Stimulated activated CD4-positive, alpha-beta T cell treated with anti-CD3 and anti-CD28 coated beads, Interleukin-2, amount 100 ng/mL, for 48 hours (primary cell): Measurements from ENCODE around the gene TRAF2.
A peak's percentile ranks its signal among the peaks of the same experiment; 100 is the strongest.
"Not testable (repeated sequence)": the region's sequence is repeated elsewhere in the genome, so short reads cannot be mapped to it uniquely, and the experiment has no call there.

Source experiments
- DNase-seq, 2 donors: peaks; one replicate each; pipeline ENCODE4 v3.0.0-alpha.2; 2020

Gene TRAF2

DNA sequence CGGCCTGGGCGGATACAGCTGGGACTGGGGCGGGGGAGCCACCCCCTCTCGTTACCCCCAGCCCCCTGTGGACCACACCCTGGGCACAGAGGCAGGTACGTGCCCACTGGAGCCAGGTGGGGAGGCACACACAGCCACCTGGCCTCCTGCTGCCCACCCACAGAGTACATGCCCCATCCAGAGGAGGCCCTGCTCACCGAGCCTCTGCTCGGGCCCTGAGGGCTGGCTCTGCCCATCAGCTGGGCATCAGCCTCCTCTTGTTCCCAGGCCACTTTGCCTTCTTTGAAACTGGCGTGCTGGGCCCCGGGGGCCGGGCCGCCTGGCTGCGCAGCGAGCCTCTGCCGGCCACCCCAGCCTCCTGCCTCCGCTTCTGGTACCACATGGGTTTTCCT, 27.9 kb upstream of the TRAF2 start:
- no peak for DNase-seq

DNA sequence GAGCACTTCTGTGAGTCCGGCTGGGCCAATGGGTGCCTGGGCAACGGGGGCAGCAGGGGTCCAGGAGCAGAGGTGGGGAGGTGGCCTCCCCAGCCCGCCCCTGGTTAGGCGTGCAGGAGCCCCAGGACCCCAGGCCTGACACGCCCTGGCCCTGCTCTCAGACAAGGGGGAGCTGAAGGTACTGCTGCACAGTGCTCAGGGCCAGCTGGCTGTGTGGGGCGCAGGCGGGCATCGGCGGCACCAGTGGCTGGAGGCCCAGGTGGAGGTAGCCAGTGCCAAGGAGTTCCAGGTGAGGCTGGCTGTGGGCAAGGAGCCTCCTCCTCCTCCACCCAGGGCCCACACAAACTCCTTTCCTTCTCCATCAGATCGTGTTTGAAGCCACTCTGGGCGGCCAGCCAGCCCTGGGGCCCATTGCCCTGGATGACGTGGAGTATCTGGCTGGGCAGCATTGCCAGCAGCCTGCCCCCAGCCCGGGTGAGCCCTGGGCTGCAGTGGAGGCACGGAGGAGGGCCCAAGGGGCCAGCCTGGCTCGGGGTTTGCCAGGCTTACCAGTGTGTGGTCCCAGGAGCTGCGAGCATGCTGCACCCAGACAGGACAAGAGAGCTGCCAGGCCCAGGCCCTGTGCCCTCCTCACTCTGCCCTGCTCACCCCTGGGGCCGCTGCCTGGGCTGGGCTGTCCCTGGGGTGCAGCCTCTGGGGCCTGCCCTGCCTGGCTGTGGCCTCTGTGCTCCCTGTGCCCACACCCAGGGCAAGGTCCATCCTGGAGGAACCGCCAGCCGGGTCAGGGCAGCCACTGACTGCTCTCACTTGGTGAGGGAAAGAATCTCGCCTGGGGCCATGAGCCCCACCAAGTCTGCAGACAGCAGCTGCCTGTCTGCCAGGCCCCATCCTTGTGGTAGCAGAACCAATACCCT, 27.2 kb upstream of the TRAF2 start:
- DNase-seq = no peak

DNA sequence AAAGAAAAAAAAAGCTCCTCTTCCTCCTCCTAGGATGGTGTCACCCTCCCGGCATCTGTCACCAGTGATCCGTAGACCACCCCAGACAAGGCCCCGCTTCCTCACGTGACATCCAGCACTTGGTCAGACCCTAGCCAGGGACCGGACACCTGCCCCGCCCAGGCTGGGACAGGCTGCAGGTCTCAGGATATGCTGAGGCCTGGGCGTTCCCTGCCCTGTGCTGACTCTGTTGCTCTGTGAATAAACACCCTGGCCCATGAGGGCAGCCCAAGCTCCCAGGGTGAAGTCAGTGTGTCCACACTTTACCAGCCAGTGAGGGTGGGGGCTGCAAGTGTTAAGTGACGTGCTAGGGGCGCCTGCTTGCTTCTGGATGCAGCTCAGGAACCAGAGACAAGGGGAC, 25.8 kb upstream of the TRAF2 start:
- no peak for DNase-seq

DNA sequence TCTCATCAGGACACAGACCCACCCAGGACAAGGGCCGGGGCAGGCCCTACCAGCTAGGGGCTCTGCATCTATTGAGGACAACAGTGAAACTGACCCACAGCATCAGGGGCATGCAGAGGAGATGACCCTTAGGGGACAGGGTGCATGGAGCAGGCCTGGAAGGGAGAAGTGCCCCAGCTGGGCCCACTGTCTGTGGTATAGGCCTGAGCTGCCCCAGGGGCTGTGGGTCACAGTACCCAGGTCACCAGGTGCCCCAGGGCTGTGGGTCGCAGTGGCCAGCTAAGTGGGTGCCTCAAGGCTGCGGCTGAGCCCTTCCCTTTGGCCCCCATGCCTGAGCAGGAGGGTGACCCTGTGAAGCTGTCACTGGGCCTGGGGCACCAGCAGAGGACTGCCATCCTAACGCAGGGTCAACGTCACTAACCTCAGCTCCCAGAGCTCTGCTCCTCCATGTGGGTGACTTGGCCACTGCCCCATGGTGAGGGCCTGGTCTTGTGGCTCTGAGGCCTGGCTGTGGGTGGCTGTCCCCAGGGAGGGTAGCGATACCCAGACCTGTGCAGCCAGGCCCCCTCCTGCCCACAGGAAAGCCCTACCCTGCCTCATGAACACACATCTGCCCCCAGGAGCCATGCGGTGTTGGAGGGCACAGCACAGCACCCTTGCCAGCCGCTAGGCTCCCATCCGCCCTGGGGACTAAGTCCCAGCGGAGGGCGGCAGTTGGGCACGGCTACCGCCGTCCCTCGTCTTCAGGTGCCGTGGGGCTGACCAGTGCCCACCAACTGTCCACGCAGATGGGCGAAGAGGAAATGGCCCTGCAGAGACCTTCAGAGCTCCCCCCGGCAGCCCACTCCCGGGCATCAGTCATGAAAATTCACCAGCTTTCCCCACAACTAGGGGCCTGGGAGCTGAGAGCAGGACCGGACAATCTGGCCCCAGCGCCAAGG, 25.1 kb upstream of the TRAF2 start:
- DNase-seq = no peak

DNA sequence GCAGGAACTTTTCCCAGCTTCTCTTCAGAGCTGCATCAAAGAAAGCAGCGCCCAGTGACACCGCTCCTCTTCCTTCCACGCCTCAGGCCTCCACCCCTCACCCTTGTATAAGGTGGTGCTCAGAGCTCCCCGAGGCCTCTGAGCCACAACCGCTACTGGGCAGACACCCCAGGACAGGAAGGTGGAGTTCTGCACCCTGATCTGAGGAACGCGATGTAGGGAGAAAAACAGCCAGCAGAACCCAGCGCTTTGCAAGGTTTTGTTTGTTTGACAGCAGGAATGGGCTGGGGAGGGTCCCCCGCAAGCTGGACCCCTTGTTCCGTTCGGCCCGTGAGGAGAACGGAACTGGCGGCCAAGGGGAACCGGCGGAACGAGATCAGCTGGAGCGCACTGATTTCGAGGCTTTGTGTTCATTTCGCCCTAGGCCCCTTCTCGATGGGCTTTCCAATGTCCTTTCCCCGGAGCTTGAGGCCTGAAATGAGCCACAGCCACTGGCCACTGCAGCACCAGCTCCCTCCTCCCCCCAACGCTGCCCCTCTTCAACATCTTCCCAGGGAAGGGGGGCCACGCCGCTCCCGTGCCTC, 24.4 kb upstream of the TRAF2 start:
- DNase-seq = no peak

DNA sequence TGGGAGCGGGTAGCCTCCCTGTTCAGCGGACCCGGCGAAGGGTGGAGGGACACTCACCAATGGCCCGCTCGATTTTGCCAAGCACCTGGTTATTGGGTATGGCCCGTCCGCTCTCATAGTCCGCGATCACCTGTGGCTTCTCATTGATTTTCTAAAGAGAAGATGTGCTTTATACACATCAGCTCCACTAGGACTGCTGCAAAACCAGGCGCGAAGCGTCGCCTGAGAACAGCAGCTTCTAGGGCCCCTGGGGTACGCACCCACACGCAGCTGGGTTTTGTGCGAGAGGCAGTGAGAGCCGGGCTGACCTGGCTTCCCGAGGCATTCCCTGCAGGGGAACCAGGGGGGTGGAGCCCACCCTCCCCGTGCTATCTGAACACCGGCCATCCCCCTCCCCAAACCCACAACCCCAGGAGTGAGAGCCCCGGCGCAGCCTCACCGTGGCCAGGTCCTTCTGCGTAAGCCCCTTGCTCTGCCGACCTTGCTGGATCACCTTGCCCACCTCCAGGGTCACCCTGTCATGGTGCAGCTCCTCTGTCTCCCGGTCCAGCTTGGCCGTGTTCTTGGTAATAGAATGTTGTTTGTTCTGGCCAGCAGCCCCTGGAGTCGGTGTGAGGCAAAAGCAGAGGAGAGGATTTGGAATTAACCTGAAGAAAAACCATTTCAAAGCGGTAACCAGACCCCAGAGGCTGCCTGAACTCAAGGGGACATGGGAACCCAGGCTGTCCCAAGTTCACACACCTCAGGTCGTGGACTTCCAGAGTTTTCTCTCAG, 23.3 kb upstream of the TRAF2 start:
- no peak for DNase-seq

DNA sequence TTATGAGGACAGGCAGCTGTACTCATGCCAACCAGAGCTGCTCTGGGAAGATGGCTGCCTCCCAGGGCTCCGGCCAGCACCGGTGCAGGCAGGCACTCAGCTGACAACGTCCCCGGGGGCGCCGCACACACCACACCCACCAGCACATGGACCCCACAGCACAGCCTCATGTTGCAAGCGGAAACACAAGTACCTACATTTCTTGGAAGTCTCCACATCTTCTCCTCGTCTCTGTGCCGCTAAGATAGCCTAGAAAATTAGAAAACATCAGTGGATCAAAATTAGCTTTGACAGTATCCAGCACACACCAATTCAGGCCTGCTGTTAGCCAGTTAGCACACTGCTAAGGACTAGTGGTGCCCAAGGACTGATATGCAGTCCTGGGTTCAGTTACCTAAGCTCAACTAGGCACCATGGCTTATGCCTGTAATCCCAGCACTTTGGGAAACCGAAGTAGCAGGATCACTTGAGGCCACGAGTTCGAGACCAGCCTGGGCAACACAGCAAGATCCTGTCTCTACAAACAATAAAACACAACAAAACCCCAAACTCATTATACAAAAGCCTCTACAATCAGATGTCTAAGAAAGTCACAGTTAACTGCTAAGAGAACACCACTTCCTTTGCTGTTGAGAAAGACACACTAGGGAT, 22.6 kb upstream of the TRAF2 start:
- DNase-seq = no peak

DNA sequence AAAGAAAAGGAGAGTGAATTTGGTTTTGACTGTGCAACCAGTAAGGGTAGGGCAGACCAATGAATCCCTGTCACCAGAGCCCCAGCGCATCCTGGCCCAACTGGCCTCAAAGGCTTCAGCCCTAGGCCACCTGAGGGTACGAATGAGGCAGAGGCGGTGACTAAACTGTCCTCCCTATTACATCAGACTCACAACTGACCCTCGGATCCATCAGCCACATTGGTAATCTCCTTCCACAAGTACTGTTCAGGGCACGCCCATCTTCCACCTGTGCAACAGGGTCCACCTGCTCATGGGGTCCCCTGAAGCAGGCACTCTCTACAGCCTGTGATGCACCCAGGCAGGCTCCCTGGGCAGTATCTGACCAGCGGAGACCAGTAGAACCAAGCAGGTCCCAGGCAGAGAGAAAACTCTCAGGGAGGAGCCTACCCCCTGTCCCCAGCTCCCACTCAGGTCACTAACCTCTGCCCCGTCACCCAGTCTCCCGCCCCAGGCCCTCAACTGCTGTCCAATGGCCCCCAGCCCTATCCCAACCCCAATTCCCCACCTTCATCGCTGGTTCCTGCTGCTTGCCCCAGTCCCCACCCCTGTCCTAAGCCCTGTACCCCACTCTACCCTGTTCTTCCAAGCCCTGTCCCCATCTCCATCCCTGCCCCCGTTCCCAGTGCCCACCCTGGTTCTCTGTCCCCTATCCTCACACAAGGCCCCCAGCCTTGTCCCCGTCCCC, 21.1 kb upstream of the TRAF2 start:
- DNase-seq = no peak

DNA sequence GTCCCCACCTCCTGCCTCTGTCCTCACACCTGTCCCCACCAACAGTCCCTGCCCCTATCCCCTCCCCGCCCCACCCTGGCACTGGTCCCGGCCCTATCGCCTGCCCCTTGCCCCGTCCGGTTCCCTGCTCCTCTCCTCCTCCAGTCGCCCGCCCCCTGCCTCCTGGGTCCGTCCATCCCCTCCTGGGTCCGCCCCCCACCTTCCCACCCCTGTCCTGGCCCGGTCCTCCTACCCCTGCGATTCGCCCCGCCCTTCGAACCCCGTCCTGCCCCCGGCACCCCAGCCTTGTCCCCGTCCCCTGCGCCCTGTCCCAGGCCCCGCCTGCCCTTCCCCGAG, 20.6 kb upstream of the TRAF2 start:
- DNase-seq = no peak

DNA sequence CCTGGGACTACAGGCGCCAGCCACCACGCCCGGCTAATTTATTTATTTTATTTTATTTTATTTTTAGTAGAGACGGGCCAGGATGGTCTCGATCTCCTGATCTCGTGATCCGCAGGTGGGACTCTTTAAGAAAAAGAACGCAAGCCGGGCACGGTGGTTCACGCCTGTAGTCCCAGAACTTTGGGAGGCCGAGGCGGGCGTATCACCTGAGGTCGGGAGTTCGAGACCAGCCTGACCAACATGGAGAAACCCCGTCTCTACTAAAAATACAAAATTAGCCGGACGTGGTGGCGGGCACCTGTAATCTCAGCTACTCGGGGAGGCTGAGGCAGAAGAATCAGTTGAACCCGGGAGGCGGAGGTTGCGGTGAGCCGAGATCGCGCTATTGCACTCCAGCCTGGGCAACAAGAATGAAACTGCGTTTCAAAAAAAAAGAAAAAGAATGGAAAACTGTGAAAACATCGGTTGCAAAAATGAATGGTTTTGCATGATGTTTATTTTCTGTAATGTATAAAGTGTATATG, 19.4 kb upstream of the TRAF2 start:
- DNase-seq = not testable (repeated sequence)

DNA sequence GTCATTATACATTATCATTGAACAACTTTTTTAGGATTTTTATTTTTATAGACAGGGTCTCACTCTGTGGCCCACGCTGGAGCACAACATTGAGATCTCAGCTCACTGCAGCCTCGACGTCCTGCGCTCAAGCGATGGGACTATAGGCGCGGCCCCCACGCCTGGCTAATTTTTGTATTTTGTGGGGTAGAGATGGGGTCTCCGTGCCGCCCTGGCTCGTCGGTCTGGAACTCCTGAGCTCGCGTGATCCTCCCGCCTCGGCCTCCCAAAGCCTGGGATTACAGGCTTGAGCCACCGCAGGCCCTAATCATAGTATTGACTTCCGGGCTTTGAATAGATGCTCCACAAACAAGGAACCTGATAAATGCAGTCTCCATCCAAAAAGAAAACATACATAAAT, 18.8 kb upstream of the TRAF2 start:
- no peak for DNase-seq

DNA sequence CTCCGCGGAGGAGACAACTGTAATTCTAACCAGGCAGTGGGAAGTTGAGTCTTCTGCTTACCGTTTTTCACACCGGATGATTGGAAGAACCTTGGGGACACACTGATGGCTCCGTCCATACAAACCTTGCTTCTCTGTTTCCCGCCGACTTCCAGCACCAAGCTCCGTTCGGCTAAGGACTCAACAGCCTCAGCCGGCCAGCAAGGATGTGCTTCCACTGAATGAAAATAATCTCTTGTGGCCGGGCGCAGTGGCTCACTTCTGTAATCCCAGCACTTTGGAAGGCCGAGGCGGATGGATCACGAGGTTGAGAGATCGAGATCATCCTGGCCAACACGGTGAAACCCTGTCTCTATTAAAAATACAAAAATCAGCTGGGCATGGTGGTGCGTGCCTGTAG, 18.4 kb upstream of the TRAF2 start:
- DNase-seq = no peak

DNA sequence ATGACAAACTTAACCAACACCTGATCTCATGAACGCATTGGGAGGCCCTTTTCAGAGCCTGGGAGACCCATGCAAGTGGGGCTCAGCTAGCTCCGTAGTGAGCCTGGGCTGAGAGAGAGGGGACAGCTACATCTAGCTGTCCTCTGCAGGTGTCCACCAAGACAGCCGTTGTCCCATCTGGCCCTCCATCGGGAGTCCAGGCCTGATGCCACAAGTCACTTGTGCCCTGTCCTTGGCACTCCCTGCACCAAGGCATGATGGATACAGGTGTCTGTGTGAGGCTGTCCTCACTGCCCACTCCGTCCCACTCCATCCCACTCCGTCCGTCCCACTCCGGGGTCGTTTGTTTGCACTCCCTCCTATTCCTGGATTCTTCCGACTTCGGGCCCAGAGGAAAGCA, 17.7 kb upstream of the TRAF2 start:
- no peak for DNase-seq

DNA sequence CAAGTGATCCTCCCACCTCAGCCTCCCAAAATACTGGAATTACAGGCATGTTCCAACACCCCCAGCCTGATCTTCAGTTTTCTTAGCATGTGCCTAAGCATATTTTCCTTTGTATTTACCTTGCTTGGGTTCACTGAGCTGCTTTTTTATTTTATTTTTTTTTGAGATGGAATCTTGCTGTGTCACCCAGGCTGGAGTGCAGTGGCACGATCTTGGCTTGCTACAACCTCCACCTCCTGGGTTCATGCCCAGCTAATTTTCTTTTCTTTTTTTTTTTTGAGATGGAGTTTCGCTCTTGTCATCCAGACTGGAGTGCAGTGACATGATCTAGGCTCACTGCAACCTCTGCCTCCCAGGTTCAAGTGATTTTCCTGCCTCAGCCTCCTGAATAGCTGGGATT, 16.7 kb upstream of the TRAF2 start:
- not testable (repeated sequence) for DNase-seq

DNA sequence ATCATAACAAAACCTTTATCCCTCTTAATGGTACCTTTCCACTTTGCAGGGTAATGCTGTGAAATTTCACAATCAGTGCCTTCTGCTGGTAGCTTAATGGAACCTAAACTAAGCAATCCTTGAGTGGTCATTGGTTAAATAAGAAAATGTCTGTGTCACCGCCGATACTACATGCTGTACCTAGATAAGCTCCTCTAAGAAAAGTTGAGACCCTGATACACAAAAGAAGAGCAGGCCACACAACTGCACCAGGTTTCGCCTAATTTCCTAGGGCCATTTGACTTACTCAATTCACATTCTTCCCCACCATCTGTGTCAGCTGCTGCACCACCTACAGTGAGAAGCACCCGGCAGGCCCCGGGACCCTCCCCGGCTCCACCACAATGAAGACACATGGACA, 11.2 kb upstream of the TRAF2 start:
- DNase-seq = no peak

DNA sequence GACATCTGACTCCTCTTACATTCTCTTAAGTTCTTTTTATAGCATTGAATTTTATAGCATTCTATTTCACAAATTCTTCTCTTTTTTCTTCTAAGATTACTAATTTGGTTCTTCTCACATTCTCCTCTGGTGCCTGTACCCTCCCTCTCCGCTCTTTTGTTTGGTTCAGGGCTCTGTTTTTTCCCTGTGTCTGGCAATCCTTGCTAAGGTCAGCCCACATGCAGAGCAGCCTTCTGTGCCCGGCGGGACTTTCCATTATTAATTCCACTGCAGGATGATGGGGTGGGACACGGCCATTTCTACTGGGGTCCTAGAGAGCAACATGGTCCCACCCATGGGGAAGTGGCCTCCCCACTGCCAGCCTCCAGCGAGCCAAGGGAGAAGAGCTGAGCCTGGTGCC, 9.8 kb upstream of the TRAF2 start:
- DNase-seq = no peak

DNA sequence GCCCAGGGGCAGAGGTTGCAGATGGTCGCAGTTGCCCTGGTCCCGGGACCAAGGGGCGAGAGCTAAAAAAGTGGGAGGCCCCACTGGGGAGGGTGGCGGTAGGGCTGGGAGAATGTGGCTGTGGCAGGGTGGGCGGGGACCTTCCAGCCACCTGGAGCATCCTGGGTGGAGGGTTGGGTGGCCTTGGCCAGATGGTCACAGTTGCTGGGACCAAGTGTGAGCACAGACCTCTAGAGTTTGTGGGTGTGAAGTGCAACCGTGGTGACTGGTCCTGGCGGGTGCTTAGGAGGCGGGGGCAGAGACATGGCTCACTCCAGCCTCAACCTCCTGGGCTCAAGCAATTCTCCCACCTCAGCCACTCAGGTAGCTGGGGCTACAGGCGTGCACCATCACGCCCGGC, 5.7 kb upstream of the TRAF2 start:
- DNase-seq = no peak

DNA sequence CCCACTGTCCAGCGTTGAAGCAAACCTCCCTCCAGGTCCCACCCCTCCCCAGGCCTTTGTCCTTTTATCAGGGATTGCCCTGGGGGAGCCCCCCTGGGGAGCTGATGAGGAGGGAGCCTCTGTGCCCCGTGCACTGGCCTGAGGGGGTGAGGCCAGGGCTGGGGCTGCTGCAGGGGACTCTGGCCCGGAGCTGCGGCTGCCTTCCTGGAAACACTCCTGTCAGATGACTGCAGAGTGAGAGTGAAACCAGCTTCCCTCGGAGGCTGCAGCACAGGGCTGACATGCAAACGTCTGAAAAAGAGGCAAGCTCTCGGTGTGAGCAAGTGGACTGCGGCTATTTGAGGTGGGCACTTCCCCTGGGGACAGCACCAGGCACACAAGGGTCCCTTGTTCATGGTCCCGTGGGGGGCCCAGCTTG, 4.6 kb upstream of the TRAF2 start:
- DNase-seq = peak; percentile 41 to 52

DNA sequence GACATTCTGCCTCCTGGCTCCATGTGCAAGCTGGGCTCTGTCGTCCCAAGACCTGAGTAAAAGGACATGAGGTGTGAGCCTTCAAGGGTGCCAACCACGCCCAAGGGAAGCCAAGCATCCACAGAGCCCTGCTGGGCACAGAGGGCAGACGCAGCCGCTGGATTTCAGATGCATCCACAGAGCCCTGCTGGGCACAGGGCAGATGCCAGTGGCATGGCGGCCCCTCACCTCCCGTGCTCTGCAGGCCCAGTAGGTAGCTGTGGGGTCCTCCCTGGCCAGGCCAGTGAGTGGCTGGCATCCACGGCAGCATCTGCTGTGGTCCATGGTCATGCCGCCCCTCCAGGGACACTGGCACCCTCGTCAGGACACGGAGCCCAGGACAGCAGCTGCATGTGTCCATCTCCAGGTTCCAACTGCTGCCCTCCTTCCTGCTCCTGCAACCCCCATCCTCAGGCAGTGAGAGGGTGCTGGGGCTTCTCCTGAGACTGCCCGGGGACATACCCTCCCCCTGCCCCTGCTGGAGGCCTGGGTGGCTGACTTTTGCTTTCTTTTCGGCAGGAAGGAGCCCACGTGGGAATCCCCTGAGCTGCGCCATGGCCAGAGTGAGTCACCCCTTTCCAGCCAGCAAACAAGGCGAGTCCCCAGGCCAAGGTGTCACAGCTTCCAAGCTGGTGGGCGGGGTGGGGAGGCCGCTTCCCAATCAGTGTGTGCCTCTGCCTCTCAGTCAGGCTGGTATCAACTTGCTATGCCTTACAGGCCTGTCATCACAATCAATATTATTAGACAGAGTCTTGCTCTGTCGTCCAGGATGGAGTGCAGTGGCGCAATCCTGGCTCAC, 4.0 kb upstream of the TRAF2 start:
- DNase-seq = peak; percentile 78 to 84

DNA sequence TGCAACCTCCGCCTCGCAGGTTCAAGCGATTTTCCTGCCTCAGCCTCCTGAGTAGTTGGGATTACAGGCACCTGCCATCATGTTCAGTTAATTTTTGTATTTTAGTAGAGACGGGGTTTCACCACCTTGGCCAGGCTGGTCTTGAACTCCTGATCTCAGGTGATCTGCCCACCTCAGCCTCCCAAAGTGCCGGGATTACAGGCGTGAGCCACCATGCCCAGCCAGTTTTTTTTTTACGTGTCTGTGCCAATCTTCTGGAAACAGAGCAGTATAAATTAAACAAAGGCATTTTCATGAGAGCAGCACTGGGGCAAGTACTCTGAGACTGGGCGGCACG, 3.4 kb upstream of the TRAF2 start:
- not testable (repeated sequence) for DNase-seq

DNA sequence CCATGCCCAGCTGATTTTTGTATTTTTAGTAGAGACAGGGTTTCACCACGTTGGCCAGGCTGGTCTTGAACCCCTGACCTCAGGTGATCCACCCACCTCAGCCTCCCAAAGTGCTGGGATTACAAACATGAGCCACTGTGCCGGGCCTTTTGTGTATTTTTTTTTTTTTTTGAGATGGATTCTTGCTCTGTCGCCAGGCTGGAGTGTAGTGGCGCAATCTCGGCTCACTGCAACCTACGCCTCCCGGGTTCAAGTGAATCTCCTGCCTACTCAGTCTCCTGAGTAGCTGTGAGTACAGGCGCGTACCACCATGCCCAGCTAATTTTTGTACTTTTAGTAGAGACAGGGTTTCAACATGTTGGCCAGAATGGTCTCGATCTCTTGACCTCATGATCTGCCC, 2.6 kb upstream of the TRAF2 start:
- not testable (repeated sequence) for DNase-seq
